ENCODE measurements around the gene ZNF440.

Gene ZNF440

DNA sequence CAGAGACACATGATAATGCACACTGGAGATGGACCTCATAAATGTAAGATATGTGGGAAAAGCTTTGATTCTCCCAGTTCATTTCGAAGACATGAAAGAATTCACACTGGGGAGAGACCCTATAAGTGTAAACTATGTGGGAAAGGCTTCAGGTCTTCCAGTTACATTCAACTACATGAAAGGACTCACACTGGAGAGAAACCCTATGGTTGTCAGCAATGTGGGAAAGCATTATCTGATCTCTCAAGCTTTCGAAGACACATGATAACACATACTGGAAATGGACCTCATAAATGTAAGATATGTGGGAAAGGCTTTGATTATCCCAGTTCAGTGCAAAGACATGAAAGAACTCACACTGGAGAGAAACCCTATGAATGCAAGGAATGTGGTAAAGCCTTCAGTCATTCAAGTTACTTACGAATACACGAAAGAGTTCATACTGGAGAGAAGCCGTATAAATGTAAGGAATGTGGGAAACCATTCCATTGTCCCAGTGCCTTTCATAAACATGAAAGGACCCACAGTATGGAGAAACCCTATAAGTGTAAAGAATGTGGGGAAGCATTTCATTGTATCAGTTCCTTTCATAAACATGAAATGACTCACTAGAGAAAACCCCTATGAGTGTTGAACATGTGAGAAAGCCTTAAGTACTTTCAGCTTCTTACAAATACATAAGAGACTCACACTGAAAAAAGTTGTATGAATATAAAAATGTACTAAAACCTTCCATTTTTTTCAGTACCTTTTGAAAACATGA lies 32.6 kb upstream of the ZNF440 start:
- DNase-seq (ENCODE audit: low spot score), result no peak
- no peak overlapping the region for H3K27ac ChIP-seq
- ChIA-PET CTCF (no interaction called here), POLR2A (ENCODE audit: low non-redundant PET) (no interaction called here)
- TF ChIP-seq, protein P1, sequence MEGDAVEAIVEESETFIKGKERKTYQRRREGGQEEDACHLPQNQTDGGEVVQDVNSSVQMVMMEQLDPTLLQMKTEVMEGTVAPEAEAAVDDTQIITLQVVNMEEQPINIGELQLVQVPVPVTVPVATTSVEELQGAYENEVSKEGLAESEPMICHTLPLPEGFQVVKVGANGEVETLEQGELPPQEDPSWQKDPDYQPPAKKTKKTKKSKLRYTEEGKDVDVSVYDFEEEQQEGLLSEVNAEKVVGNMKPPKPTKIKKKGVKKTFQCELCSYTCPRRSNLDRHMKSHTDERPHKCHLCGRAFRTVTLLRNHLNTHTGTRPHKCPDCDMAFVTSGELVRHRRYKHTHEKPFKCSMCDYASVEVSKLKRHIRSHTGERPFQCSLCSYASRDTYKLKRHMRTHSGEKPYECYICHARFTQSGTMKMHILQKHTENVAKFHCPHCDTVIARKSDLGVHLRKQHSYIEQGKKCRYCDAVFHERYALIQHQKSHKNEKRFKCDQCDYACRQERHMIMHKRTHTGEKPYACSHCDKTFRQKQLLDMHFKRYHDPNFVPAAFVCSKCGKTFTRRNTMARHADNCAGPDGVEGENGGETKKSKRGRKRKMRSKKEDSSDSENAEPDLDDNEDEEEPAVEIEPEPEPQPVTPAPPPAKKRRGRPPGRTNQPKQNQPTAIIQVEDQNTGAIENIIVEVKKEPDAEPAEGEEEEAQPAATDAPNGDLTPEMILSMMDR (conservative IDR thresholded peaks at IDR 0.05; ENCODE audit: low read depth), result no peak

DNA sequence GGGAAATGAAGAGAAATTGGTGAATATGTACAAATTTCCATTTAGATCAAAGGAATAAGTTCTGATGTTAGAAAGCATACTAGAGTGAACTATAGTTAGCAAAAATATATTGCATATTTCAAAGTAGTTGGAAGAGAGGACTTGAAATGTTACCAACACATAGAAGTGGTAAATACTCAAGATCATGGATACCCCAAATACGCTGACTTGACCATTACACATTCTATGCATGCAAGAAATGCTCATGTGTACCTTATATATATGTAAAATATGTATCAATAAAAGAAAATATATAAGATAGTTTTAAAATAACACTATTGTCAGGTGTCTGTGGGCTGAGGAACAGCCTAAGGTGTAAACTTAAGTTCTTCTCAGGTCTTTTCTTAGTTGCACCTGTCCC lies 30.3 kb upstream of the ZNF440 start:
- ChIA-PET CTCF (interaction anchor here (0.9 kb wide), 1 partner anchor 83 kb away, joined by 5 read pairs; no protein-coding TSS in a partner anchor), POLR2A (ENCODE audit: low non-redundant PET) (no interaction called here)
- DNase-seq (ENCODE audit: low spot score), result no peak
- TF ChIP-seq, protein P1 (conservative IDR thresholded peaks at IDR 0.05; ENCODE audit: low read depth), result no peak
- H3K27ac ChIP-seq, result no peak overlapping the region

DNA sequence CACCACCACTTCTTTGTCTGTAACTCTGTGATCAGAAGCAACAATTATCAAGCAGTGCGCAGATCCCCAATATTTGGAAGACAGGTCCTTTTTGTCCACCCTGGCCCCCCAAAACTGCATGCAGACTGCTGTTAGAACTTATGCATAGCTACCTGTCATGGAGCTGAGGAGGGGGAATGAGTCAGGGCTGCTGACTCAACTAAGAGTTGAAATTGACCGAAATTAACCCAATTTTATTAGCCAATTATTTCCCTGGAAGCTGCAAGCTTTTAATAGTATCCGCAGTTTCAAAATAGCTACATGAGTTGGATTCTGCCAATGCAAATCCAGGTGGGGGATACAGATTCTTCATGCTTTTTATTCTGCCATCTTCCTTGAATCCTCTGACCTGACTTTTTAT lies 29.7 kb upstream of the ZNF440 start:
- H3K27ac ChIP-seq, result no peak overlapping the region
- CTCF ChIA-PET, result interaction anchor here (0.7 to 0.9 kb wide), 2 partner anchors 84 to 89 kb away, joined by 3 to 5 read pairs; no protein-coding TSS in a partner anchor
- no peak for DNase-seq (ENCODE audit: low spot score)
- POLR2A ChIA-PET (ENCODE audit: low non-redundant PET), result no interaction called here
- TF ChIP-seq, protein P1 (conservative IDR thresholded peaks at IDR 0.05; ENCODE audit: low read depth), result no peak

DNA sequence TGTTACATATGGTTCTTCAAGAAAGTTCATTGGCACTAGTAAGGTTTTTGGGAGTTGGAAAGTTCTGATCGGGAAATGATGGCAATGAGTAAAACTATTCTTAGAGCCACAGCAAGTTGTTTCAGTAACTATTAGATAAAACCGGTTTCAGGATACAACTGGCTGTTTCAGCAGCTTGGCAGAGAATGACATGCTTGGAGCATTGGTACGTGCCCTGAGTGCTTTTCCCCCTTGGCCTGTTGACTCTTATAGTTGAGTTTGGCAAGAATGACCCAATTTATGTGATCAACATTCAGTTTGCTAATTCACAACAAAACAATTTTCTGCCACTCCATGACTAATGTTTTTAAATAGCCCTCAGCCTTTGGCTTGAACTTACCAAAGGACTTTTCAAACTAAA lies 26.5 kb upstream of the ZNF440 start:
- ChIA-PET CTCF (no interaction called here), POLR2A (ENCODE audit: low non-redundant PET) (interaction anchor here (0.7 kb wide), 1 partner anchor 362 kb away, joined by 14 read pairs; no protein-coding TSS in a partner anchor)
- no peak for DNase-seq (ENCODE audit: low spot score)
- TF ChIP-seq, protein P1 (conservative IDR thresholded peaks at IDR 0.05; ENCODE audit: low read depth), result no peak
- H3K27ac ChIP-seq, result no peak overlapping the region

DNA sequence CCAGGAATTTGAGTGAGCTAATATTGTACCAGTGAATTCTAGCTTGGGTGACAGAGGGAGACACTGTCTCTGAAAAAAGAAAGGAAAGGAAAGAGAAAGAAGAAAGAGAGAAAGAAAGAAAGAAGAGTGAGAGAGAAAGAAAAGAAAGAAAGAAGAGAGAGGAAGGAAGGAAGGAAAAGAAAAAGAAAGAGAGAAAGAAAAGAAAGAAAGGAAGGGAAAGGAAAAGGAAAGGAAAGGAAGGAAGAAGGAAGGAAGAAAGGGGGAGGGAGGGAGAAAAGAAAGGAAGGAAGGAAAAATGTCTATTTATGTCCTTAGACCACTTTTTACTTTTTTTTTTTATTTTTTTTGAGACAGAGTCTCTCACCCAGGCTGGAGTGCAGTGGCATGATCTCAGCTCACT lies 21.1 kb upstream of the ZNF440 start:
- DNase-seq (ENCODE audit: low spot score), result no peak
- POLR2A ChIA-PET (ENCODE audit: low non-redundant PET), result no interaction called here
- CTCF ChIA-PET, result interaction anchor here (0.7 kb wide), 2 partner anchors 82 to 1920 kb away, joined by 3 read pairs; no protein-coding TSS in a partner anchor
- TF ChIP-seq, protein P1 (conservative IDR thresholded peaks at IDR 0.05; ENCODE audit: low read depth), result no peak
- H3K27ac ChIP-seq, result no peak overlapping the region

DNA sequence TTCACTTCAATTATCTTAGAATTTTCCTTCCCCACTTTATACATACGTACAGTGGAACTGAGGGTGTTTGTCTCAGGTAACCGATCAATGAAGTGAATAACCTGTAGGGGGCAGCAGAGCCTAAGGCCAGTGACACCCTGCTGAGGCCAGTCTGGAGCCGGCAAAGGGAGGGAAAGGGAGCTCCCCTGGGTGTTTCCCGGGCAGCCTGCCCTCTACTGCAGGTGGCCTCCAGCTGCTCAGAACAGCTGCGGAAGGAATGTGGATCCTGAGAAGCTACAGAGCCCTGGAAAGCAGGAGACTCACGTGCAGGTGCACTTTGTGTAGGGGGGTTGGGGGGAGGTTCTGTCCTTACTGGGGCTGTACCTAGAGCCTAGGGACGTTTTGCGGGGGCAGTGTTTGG lies 16.6 kb upstream of the ZNF440 start:
- ChIA-PET POLR2A (ENCODE audit: low non-redundant PET) (interaction anchor here (0.6 kb wide), 1 partner anchor 57 kb away, joined by 3 read pairs; no protein-coding TSS in a partner anchor), CTCF (interaction anchor here (0.6 to 2.7 kb wide), 16 partner anchors 15 to 343 kb away, joined by 3 to 28 read pairs (median 4); partner anchors contain the start of gene ZNF844)
- DNase-seq (ENCODE audit: low spot score), result peak; percentile 93
- TF ChIP-seq, protein P1 (conservative IDR thresholded peaks at IDR 0.05; ENCODE audit: low read depth), result peak; percentile 93
- H3K27ac ChIP-seq, result peak overlapping the region; percentile 67
